Activated CD4-positive, alpha-beta T cell treated with anti-CD3 and anti-CD28 coated beads, Interleukin-2, amount 50 U/mL, for 4 hours (primary cell): ENCODE measurements around the gene SYT8.
"Not testable (repeated sequence)": the region's sequence is repeated elsewhere in the genome, so short reads cannot be mapped to it uniquely, and the experiment has no call there.

Experiments used
- DNase-seq, 2 experiments: peaks; one replicate each; pipeline ENCODE4 v3.0.0-alpha.2; 2020

Gene SYT8, protein sequence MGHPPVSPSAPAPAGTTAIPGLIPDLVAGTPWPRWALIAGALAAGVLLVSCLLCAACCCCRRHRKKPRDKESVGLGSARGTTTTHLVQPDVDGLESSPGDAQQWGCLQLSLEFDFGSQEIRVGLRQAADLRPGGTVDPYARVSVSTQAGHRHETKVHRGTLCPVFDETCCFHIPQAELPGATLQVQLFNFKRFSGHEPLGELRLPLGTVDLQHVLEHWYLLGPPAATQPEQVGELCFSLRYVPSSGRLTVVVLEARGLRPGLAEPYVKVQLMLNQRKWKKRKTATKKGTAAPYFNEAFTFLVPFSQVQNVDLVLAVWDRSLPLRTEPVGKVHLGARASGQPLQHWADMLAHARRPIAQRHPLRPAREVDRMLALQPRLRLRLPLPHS

DNA sequence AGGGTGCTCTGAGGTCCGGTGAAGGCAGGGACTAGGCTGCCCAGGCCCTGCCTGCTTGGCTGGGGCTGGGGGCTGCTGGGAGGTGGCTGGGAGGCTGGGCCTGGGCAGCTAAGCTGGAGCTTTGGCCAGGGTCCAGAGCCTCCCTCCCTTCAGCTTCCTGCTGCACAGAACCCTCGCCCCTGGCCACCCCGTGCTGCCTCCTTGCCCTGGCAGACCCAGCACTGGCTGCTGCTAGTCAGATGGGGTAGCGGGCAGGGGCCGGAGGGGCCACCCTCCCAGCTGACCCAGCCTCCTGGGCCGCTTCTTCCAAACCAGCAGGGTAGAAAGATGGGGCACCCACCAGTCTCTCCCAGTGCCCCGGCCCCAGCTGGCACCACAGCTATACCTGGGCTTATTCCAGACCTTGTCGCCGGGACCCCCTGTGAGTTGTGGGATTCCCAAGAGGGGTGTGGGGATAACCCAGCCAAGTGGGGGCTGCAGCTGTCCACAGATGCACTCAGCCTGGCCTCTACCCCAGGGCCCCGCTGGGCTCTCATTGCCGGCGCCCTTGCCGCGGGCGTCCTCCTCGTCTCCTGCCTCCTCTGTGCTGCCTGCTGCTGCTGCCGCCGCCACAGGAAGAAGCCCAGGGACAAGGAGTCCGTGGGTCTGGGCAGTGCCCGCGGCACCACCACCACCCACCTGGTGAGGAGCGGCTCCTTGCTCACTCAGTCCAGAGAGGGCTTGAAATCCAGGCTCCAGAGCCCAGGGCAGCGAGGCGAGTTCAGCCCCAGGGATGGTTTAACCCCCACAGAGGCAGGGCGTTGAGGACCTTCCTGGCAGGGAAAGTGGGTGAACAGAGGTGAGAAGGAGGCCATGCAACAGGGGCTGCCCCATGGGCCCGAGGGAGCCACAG, at the start of gene SYT8:
SYT8 (plus strand) TSS at position 212 of the 892 bp plus-strand sequence; CDS start at position 328, 116 bp downstream.
- no peak for DNase-seq

DNA sequence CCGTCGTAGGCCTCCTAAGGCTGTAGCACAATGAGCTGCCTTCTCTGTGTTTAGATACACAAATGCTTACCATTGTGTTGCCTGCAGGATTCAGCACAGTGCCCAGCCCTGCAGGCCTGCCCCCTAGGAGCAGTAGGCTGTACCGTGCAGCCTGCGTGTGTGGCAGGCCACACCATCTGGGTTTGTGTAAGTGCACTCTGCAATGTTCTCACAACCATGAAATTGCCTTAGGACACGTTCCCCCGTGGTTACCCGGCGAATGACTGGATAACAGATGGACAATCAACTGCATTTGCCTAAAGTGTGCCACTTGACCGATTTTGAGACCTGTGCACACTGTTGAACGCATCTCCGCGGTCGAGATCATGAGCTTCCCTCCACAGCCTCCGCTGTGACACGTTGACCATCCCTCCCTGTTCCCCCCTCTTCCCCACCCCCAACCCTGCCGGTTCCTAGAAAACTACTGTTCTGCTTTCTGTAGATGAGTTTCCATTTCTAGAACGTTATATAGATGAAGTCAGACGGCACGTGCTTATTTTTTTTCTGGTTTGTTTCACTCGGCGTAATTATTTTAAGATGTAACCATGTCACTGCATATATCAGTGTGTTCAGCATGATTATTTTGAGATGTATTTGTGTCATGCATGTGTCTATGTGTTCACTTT, 48.9 kb upstream of the SYT8 start:
- no peak for DNase-seq

DNA sequence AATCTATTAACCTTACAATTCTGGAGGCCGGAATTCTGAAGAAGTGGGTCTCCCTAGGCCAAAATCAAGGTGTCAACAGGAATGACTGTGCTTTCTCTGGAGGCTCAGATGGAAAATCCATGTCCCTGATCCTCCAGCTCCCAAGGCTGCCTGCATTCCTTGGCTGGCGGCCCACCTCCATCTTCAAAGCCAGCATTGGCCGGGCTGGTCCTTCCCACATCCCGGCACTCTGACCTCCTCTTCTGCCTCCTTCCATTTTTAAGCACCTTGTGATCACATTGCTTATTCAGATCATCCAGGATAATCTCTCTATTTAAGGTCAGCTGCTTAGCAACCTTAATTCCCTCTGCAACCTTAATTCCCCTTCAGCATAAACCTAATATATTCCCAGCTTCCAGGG, 48.3 kb upstream of the SYT8 start:
- DNase-seq, result no peak

DNA sequence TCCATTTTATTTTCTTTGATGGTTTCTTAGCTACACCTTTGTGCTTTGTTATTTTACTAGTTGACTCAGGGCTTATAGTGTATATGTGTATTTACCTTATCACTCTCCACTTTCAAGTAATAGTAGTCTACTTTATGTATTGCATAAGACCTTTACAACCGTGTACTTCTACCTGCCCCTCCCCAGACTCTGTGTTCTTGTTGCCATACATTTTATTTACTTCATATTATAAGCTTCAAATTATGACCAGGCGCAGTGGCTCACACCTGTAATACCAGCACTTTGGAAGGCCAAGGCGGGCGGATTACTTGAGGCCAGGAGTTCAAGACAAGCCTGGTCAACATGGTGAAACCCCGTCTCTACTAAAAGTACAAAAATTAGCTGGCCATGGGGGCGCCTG, 42.9 kb upstream of the SYT8 start:
- DNase-seq, result no peak

DNA sequence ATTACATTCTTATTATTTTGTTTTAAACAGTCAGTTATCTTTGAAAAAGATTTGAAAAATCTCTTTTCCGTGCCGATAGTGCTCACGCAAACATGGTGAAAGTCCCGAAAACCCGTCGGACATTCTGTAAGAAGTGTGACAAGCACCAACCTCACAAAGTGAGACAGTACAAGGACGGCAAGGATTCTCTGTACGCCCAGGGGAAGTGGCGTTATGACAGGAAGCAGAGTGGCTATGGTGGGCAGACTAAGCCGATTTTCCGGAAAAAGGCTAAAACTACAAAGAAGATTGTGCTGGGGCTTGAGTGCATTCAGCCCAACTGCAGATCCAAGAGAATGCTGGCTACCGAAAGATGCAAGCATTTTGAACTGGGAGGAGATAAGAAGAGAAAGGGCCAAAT, 42.3 kb upstream of the SYT8 start:
- DNase-seq, result no peak

DNA sequence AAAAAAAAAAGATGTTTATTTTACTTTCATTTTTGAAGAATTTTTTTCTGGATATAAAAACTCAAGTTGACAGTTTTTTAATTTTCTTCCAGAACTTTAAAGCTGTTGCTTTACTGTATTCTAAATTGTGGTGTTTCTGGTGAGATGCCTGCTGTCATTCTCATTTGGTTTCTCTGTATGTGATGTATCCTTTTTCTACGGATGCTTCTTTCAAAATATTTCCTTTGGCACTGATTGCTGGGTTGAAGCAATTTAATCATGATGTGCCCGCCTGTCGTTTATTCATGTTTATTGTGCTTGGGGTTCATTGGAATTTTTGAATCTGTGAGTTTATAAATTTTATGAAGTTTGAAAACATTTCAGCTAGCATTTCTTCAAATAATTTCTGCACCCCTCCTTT, 41.7 kb upstream of the SYT8 start:
- no peak for DNase-seq

DNA sequence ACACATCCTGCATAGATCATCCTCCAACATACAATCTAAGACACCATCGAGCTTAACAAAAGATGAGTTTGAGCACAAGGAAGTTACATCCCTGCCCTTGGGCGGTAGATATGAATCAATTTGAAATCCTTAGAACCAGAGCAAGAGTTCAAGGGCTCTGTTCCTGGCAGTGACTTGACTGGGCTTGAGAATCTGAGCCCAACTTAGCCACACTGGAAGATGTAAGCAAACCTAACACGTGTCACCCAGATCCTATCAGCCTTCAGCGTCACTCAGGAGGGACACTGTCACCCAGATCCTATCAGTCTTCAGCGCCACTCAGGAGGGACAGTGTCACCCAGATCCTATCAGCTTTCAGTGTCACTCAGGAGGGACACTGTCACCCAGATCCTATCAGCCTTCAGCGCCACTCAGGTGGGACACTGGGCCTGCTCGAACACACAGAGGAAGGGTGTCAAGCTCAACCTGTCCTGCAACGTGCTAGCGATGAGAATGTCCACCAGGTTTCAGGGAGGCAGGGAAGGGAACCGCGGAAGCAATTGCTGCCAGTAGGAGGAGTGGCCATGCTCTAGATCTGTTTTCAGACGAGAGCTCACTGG, 38.3 kb upstream of the SYT8 start:
- no peak for DNase-seq

DNA sequence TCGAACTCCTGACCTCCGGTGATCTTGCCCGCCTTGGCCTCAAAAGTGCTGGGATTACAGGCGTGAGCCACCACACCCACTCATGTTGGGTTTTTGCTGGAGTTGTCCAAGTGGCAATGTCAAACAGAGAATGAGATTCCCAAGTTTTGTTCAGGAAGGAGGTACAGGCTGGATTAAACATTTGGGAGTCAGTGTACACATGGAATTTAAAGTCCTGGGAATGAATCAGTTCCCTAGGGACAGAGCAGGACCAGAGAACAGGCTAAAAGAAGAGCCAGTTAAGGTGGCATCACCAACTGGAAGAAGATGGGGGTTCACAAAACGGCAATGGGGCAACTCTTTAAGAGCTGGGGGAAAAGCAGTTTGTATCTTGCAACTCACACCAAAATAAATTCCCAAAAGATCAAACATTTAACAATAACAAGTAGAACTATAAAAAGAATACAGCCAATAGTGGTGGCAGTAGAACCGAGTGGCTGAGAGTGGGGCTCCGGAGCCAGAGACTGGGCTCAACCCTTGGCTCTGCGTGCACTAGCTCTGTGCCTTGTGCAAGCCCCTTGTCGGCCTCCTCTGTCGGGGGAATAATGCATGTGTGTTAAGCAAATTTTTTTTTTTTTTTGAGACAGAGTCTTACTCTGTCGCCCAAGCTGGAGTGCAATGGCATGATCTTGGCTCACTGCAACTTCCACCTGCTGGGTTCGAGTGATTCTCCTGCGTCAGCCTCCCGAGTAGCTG, 37.2 kb upstream of the SYT8 start:
- DNase-seq, result no peak

DNA sequence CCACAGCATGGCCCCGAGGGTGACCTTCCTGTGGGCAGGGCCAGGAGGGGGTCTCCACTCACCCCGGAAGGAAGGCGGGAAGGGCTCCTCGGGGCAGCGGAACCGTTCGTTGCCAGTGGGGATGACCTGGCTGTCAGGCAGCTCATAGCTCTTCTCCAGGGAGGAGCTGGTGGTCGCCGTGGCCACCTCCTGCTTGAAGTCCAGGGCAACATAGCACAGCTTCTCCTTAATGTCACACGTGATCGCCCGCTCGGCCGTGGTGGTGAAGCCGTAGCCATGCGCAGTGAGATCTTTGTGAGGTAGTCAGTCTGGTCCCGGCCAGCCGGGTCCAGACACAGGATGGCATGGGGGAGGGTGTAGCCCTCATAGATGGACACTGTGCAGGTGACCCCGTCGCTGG, 31.5 kb upstream of the SYT8 start:
- DNase-seq, result no peak

DNA sequence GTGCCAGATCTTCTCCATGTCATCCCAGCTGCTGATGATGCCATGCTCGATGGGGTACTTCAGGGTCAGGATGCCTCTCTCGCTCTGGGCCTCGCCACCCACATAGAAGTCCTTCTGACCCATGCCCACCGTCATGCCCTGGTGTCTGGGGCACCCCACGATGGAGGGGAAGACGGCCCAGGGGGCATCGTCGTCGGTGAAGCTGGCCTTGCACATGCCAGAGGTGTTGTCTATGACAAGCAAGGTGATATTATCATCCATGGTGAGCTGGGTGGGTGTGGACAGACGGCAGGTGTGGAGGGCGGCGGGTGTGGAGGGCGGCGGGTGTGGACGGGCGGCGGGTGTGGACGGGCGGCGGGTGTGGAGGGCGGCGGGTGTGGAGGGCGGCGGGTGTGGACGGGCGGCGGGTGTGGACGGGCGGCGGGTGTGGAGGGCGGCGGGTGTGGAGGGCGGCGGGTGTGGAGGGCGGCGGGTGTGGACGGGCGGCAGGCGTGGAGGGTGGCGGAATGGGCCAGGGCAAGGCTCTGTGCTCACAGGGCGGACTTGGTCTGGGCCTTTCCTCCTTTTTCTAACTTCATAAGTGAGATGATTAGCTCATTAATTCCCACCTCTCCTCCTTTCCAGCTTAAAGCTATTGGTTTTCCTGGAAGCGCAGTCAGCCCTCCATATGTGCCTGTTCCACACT, 30.8 kb upstream of the SYT8 start:
- not testable (repeated sequence) for DNase-seq

DNA sequence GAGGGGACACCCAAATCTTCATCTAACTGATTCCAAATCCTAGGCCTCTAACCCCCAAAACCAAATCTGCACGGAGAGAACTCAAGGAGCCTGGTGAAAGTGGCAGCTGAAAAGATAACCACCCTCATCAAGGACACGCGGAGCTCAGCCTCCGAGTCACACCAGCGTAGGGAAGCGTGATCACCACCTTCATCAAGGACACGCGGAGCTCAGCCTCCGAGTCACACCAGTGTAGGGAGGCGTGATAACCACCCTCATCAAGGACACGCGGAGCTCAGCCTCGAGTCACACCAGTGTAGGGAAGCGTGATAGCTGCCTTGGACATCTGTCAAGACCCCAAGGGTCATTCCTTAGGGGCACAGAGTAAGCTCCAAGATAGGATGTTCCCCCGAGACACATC, 29.3 kb upstream of the SYT8 start:
- DNase-seq, result no peak

DNA sequence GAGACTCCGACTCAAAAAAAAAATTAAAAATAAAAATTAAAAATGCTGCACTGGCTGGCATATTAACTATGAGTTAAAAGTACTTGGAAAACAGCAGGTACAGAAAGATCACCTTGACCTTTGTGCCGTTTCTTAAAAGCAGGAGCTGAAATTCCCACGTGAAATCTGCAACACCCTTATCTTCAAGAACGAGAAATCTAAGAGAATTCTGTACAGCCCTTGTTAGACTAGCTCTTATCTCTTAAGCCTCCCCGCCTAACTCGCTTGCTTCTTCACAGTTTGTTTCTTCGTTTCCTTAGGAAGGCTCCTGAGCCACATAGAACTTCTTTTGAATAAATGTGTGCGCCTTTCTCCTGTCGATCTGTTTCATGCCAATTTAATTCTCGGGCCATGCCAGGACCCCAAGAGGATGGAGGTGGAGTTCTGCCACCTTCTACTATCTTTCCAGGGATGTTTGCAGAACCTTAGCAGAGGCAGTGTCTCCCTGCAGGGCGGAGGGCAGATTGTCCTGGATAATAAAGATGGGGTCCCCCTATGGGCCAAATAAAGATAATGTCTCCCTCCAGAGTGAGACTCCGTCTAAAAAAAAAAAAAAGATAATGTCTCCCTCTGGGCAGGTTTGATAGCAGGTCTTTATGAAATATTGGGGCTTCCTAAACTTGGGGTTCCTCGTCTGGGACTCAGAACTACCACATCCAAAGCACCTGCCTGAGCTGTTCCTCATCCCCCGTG, 27.4 kb upstream of the SYT8 start:
- DNase-seq, result no peak

DNA sequence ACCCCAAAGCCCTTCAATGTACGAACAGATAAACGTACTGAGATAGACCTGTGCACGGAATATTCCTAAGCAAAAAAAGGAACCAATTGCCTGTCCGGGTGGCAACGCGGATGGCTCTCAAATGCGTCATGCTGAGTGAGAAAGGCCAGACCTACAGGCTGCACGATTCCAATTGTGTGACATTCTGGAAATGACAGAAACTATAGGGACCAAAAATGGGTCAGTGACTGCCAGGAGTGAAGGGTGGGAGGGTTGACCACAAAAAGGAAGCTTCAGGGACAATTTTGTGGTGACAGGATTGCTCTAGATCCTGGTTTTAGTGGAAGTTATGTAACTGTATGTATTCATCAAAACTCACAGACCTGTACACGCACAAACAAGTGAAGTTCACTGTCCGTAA, 24.0 kb upstream of the SYT8 start:
- DNase-seq, result no peak

DNA sequence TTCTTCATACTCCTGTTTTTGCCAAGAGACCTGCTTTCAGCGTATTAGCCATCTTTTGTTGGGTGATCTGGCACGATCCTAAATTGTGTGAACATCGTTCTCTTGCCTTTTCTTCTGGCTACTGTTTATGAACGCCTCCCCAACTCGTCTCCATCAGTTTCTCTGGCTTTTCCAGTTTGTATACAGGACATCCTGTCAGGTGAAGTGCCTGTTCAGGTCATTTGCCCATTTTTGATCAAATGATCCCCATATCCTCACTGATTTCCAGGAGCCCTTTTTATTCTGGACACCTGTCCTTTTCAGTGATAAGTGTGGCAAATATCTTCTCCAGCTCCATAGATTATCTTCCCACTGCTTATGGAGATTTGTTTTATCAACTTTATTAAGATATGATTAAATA, 22.5 kb upstream of the SYT8 start:
- no peak for DNase-seq

DNA sequence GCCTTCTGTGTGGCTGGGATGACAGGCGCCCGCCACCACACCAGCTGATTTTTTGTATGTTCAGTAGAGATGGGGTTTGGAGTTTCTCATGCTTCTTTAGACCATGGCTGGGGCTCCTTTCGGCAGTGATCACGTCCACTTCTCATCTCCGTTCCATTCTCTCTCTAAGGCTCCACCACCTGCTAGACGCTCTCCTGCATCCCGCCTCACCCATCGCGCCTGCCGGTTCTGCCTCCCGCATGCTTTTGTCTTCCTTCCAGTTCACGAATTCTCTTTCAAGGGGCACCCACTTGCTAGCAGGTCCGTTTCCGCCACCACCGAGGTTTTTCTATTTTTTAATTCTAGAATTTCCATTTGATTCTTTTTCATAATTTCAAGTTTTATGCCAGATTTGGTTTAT, 22.0 kb upstream of the SYT8 start:
- no peak for DNase-seq

DNA sequence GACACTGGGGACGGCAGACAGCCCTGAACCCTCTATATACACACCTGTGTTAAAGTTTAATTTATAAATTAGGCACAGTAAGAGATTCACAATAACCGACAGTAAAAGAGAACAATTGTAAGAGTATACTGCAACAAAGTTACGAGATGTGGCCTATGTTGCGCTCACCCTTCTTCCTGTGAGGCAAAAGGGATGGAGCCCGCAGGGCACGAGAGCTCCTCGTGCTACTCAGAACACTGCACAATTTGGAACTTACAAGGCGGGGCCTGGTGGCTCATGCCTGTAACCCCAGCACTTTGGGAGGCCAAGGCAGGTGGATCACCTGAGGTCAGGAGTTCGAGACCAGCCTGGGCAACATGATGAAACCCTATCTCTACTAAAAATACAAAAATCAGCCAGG, 21.4 kb upstream of the SYT8 start:
- not testable (repeated sequence) for DNase-seq

DNA sequence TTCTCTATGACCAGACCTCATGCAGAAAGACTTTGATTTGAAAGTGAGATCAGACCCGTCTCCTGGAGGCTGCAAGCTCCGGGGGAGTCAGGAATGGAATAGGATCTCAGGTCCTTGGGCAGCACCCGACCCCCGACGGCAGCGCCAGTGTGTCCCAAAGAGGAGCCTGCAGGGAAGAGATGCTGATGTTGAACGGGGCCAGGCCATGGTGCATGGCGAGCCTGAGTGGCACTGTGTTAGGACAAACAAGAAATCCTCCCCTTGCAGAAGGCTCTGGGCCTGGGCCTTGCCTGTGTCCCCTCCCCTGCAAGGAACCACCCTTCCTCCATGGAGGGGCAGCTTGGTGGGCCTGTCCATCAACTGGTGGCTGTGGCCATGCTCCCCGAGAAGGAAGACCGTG, 20.1 kb upstream of the SYT8 start:
- no peak for DNase-seq

DNA sequence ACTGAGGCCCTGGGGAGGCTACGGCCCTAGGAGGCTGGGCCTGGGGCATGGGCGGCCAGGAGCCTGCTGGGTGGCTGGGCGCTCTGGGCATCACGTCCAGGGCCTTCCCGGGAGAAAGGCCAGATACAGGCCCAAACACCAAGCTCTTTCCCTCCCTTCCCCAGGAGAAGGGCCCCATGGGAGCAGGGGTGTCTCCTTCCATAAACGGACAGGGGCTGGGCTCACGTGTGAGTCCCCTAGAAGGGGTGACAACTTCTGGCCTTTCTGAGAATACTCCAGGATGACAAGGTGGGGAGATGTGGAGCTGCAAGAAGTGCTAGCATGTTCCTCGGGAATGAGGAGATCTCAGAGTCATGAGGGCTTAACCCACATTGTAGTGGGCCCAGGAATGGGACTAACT, 19.5 kb upstream of the SYT8 start:
- DNase-seq, result no peak

DNA sequence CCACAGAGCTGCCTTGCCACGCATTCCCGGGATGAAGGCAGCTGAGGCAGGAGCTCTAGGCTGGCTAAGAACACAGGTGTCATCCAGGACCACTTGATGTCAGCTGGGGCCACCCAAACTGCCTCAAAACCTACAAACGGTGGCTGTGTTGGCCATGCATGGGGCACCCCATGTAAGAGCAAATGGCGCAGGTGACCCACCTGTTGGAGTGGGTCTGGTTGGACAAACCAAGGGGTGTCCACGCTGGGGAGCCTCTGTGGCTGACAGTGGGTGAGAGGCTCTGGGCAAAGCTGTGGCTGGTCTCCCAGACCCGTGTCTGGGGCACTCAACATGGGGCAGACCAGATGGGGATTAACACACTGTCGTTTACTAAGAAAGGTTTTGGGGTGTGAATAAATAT, 19.0 kb upstream of the SYT8 start:
- no peak for DNase-seq

DNA sequence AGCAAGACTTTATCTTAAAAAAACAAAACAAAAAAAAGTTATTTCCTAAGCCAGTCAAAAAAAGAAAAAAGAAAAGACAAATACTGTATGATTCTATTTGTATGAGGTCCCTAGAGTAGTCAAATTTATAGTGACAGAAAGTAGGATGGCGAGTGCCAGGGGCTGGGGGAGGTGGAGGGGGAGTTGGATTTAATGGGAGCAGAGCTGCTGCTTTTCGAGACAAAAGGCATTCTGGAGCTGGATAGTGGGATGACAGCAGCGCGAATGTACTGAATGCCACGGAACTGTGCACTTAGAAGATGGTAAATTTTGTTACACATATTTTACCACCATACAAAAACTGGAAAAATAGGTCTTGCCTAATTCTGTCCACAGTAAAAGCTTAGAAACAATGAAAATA, 17.8 kb upstream of the SYT8 start:
- DNase-seq, result no peak

DNA sequence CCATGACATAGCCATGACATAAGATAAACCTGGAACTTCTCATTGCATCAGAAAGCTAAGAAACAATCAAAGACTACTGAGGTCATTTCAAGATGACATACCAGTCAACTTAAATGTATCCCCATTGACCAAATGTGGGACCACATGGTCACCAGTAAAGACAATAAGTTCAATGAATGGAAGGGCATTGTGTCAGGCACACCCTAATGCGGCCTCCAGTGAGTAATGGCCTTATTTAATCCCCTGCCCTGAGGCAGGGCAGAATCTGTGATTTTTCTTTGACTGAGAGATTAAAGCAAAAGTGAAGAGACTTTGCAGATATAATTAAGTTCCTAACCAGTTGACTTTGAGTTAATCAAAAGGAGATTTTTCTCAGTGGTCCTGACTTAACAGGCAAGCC, 17.3 kb upstream of the SYT8 start:
- no peak for DNase-seq
